HepG2 (cell line): Measurements from ENCODE around the gene LPXN. TPM values are rescaled to one million over a fixed set of nuclear protein-coding genes. Genes with fewer than 3 reads are reported as not detected.

Experiments used
- CREM ChIP-seq, 2 experiments: sonication (generic) in 1 of 2; formaldehyde crosslinking in 1 of 2; IDR thresholded peaks; 2 replicates each; pipeline versions ENCODE4 v1.4.0 to v1.6.1; 2016 to 2020; ENCODE audit warnings: antibody characterized with exemption in 1 of 2, mild to moderate bottlenecking in 1 of 2, missing genetic modification reagents in 1 of 2
- DMAP1 ChIP-seq: IDR thresholded peaks from 2 replicates; pipeline ENCODE4 v1.6.1; 2016
- E2F2 ChIP-seq: sonication (generic); formaldehyde crosslinking; IDR thresholded peaks from 2 replicates; pipeline ENCODE4 v1.4.0; 2020; ENCODE audit warnings: missing genetic modification reagents, borderline replicate concordance
- HIC2 ChIP-seq: sonication (generic); formaldehyde crosslinking; IDR thresholded peaks from 2 replicates; pipeline ENCODE4 v1.9.0; 2022; ENCODE audit warnings: low read depth, missing genetic modification reagents
- HOMEZ ChIP-seq: IDR thresholded peaks from 2 replicates; pipeline ENCODE4 v1.6.1; 2016; ENCODE audit warnings: low read depth
- ISL2 ChIP-seq: sonication (generic); formaldehyde crosslinking; IDR thresholded peaks from 2 replicates; pipeline ENCODE4 v1.5.0; 2020; ENCODE audit warnings: missing genetic modification reagents
- LCORL ChIP-seq, 2 experiments: fragments of 450-650 bp in 1 of 2; sonication (generic) in 1 of 2; formaldehyde crosslinking in 1 of 2; IDR thresholded peaks; 2 replicates each; pipeline versions ENCODE4 v1.5.0 to v1.6.1; 2017 to 2020; ENCODE audit warnings: antibody characterized with exemption in 1 of 2, missing genetic modification reagents in 1 of 2
- MATR3 ChIP-seq: sonication (generic); formaldehyde crosslinking; IDR thresholded peaks from 2 replicates; pipeline ENCODE4 v1.4.0; 2020; ENCODE audit warnings: missing genetic modification reagents
- MLXIP ChIP-seq: sonication (generic); formaldehyde crosslinking; IDR thresholded peaks from 2 replicates; pipeline ENCODE4 v1.9.0; 2021; ENCODE audit warnings: missing genetic modification reagents, borderline replicate concordance
- PCBP1 ChIP-seq: fragments of 200-400 bp; formaldehyde crosslinking; IDR thresholded peaks from 2 replicates; pipeline ENCODE4 v1.6.1; 2017; ENCODE audit warnings: mild to moderate bottlenecking, low read depth, low read length, borderline replicate concordance
- RAD21 ChIP-seq: fragments of 450-650 bp; formaldehyde crosslinking; IDR thresholded peaks from 2 replicates; pipeline ENCODE4 v1.5.0; 2020; ENCODE audit warnings: mild to moderate bottlenecking
- SMYD3 ChIP-seq: sonication (generic); formaldehyde crosslinking; IDR thresholded peaks from 2 replicates; pipeline ENCODE4 v1.8.1; 2023; ENCODE audit warnings: mild to moderate bottlenecking, missing genetic modification reagents
- ZGPAT ChIP-seq: IDR thresholded peaks from 2 replicates; pipeline ENCODE4 v1.6.1; 2016; ENCODE audit warnings: mild to moderate bottlenecking
- ZNF136 ChIP-seq: sonication (generic); formaldehyde crosslinking; IDR thresholded peaks from 2 replicates; pipeline ENCODE4 v1.8.1; 2022; ENCODE audit warnings: low read depth, mild to moderate bottlenecking, moderate library complexity, missing genetic modification reagents
- ZNF274 ChIP-seq: sonication (generic); formaldehyde crosslinking; IDR thresholded peaks from 2 replicates; pipeline ENCODE4 v1.5.1; 2020; ENCODE audit warnings: mild to moderate bottlenecking, missing genetic modification reagents
- ZNF296 ChIP-seq: sonication (generic); formaldehyde crosslinking; conservative IDR thresholded peaks from 2 replicates; pipeline ENCODE4 v1.5.0; 2020; ENCODE audit warnings: mild to moderate bottlenecking, missing genetic modification reagents
- ZNF468 ChIP-seq: sonication (generic); formaldehyde crosslinking; IDR thresholded peaks from 2 replicates; pipeline ENCODE4 v1.8.0; 2022; ENCODE audit warnings: mild to moderate bottlenecking, moderate library complexity, missing genetic modification reagents
- ZNF639 ChIP-seq: conservative IDR thresholded peaks from 2 replicates; pipeline ENCODE4 v1.6.1; 2018; ENCODE audit warnings: missing genetic modification reagents
- polyA plus RNA-seq, 8 experiments: library from polyadenylated mRNA; depleted of rRNA in 3 of 8; stranded (reverse) in 7 of 8; unstranded in 1 of 8; fragments of >200 nt; fragmentation: Illumina TruSeq in 4 of 8; extraction: Trizol in 4 of 8; gene quantifications; 2 replicates each; pipeline versions ENCODE4 v1.2.1 to v1.2.3, GENCODE V29; 2011 to 2016; ENCODE audit warnings: low read depth in 4 of 8, missing spikeins in 1 of 8, mixed read lengths in 1 of 8; ENCODE audit not compliant: insufficient read depth in 1 of 8
- total RNA-seq, 5 experiments: library from RNA; depleted of rRNA; stranded (reverse); fragments of >200 nt; fragmentation: Illumina TruSeq; extraction: Trizol; gene quantifications; 2 replicates each; pipeline ENCODE4 v1.2.3, GENCODE V29; 2016; ENCODE audit warnings: low read depth in 1 of 5

LPXN gene
- total and polyA plus RNA-seq, 2 of the 13 experiments (the other 11 are each of a cell fraction or from before 2014, with no cell fraction given), result 1.7 to 3.5 TPM

GRCh38 chr11:58578136-58578634, 2.5 kb upstream of the LPXN start (continued):
- TF ChIP-seq ZNF136 (peak; percentile 80; the same call in 1 of the 2 replicates), LCORL (IDR thresholded peaks at IDR 0.05) (no peak), LCORL (CRISPR knock-in tag; IDR thresholded peaks at IDR 0.05) (peak; percentile 59; the same call in 1 of the 2 replicates), RAD21 (CRISPR knock-in tag) (no peak), MLXIP (0 out of 2 replicates have a peak, but pooled peaks have one; percentile 45), HOMEZ (CRISPR knock-in tag) (no peak), ISL2 (peak; percentile 71), PCBP1 (no peak), CREM (IDR thresholded peaks at IDR 0.05) (peak; percentile 98), CREM (CRISPR knock-in tag; IDR thresholded peaks at IDR 0.05) (no peak), HIC2 (no peak), ZNF639 (peak; percentile 97), ZNF274 (no peak), ZNF296 (CRISPR knock-in tag) (no peak), MATR3 (CRISPR knock-in tag) (no peak), ZGPAT (CRISPR knock-in tag) (peak; percentile 64; the same call in 1 of the 2 replicates), SMYD3 (CRISPR knock-in tag) (no peak), E2F2 (CRISPR knock-in tag) (no peak), ZNF468 (no peak), DMAP1 (CRISPR knock-in tag) (peak; percentile 65)
